Endodermal cell (in vitro differentiated cells): Measurements from ENCODE around the gene FCN2. TPM values are rescaled to one million over a fixed set of nuclear protein-coding genes. Genes with fewer than 3 reads are reported as not detected.
"Not testable (repeated sequence)": the region's sequence is repeated elsewhere in the genome, so short reads cannot be mapped to it uniquely, and the experiment has no call there.

Source experiments
- DNase-seq: peaks from one replicate; pipeline ENCODE4 v3.0.0-alpha.2; 2017
- H3K27ac ChIP-seq: 2 replicates; pipeline ENCODE4 v1.5.1; 2013; ENCODE audit warnings: mild to moderate bottlenecking, low read depth, low read length, moderate library complexity
- H3K27me3 ChIP-seq: 2 replicates; pipeline ENCODE4 v1.6.1; 2013; ENCODE audit warnings: mild to moderate bottlenecking, low read length, moderate library complexity; ENCODE audit not compliant: insufficient read depth, control insufficient read depth, poor library complexity, severe bottlenecking
- H3K36me3 ChIP-seq: 2 replicates; pipeline ENCODE4 v1.7.0; 2013; ENCODE audit warnings: mild to moderate bottlenecking, low read length, moderate library complexity; ENCODE audit not compliant: control insufficient read depth, insufficient read depth
- H3K4me1 ChIP-seq: one replicate; pipeline ENCODE4 v1.7.0; 2013; ENCODE audit warnings: low read length; ENCODE audit not compliant: control insufficient read depth, insufficient read depth
- H3K4me3 ChIP-seq: 2 replicates; pipeline ENCODE4 v1.5.1; 2013; ENCODE audit warnings: mild to moderate bottlenecking, low read length, moderate library complexity
- H3K9ac ChIP-seq: 2 replicates; pipeline ENCODE4 v1.6.1; 2013; ENCODE audit warnings: mild to moderate bottlenecking, low read length, moderate library complexity; ENCODE audit not compliant: poor library complexity, severe bottlenecking; ENCODE audit errors: extremely low read depth
- H3K9me3 ChIP-seq: 2 replicates; pipeline ENCODE4 v1.6.1; 2013; ENCODE audit warnings: mild to moderate bottlenecking, low read length, moderate library complexity; ENCODE audit not compliant: control insufficient read depth
- H3K27ac Mint-ChIP-seq: 2 replicates; pipeline ENCODE4 v1.8.0; 2020; ENCODE audit warnings: mixed read lengths
- H3K27me3 Mint-ChIP-seq: 2 replicates; pipeline ENCODE4 v1.8.0; 2021; ENCODE audit warnings: mild to moderate bottlenecking, mixed read lengths; ENCODE audit not compliant: insufficient read depth
- H3K36me3 Mint-ChIP-seq: 2 replicates; pipeline ENCODE4 v1.8.0; 2020; ENCODE audit warnings: low read depth, mixed read lengths
- H3K4me1 Mint-ChIP-seq: 2 replicates; pipeline ENCODE4 v1.8.0; 2020; ENCODE audit warnings: mixed read lengths
- H3K4me3 Mint-ChIP-seq: 2 replicates; pipeline ENCODE4 v1.8.0; 2020; ENCODE audit warnings: mild to moderate bottlenecking, moderate library complexity, mixed read lengths
- H3K9me3 Mint-ChIP-seq: 2 replicates; pipeline ENCODE4 v1.8.0; 2020; ENCODE audit warnings: mild to moderate bottlenecking, mixed read lengths
- CTCF ChIP-seq: fragments of 200-600 bp; sonication (generic); conservative IDR thresholded peaks from 2 replicates; pipeline ENCODE4 v1.5.0; 2021; ENCODE audit warnings: antibody characterized with exemption, mild to moderate bottlenecking
- WGBS, 2 experiments: methylation state at CpG; one replicate each; pipeline versions ENCODE4 v1.1.5 to v1.1.7; 2013; ENCODE audit warnings: missing lambda C conversion rate in 2 of 2, mixed read lengths in 1 of 2; ENCODE audit not compliant: insufficient coverage in 1 of 2, insufficient read length in 1 of 2; 5-methylcytosine and 5-hydroxymethylcytosine counted together
- total RNA-seq, 2 donors: library from RNA; stranded (reverse); fragmentation: NEBNext Ultra II Directional in 1 of 2; extraction: Animal tissue kit (Norgen Biotek cat#: 25700) in 1 of 2; gene quantifications; 2 replicates in 1 of 2; 3 replicates in 1 of 2; pipeline ENCODE4 v1.2.1, GENCODE V29; 2021

The FCN2 gene
- total RNA-seq, 2 donors from 2014 or later: not detected

GRCh38 chr9:134855231-134855899 is 25.2 kb upstream of the FCN2 start:
- Histone ChIP-seq H3K27ac (no peak overlapping the region), H3K4me1 (no peaks in the 10 kb centered on the region), H3K4me3 (no peak overlapping the region), H3K27me3 (no peaks in the 10 kb centered on the region), H3K9me3 (peaks cover 13% of the 10 kb centered on the region), H3K36me3 (no peaks in the 10 kb centered on the region), H3K9ac (no peak overlapping the region)
- no peak for DNase-seq
- Mint-ChIP-seq H3K4me1 (no peaks in the 10 kb centered on the region), H3K9me3 (peaks cover 6% of the 10 kb centered on the region), H3K4me3 (no peak overlapping the region), H3K36me3 (no peaks in the 10 kb centered on the region), H3K27me3 (no peaks in the 10 kb centered on the region), H3K27ac (peak overlapping the region; percentile 3)
- TF ChIP-seq CTCF: no peak
- WGBS, 2 experiments: 91 to 94% methylated on average over 12 to 18 of the region's 18 CpGs

- Histone ChIP-seq H3K36me3 (no peaks in the 10 kb centered on the region), H3K9me3 (peaks cover 7% of the 10 kb centered on the region), H3K27me3 (no peaks in the 10 kb centered on the region), H3K9ac (no peak overlapping the region), H3K27ac (no peak overlapping the region), H3K4me1 (no peaks in the 10 kb centered on the region), H3K4me3 (no peak overlapping the region)
- Mint-ChIP-seq H3K4me3 (no peak overlapping the region), H3K9me3 (peaks cover 6% of the 10 kb centered on the region), H3K4me1 (no peaks in the 10 kb centered on the region), H3K27ac (peak overlapping the region; percentile 3), H3K36me3 (no peaks in the 10 kb centered on the region), H3K27me3 (no peaks in the 10 kb centered on the region)
- DNase-seq: no peak
- TF ChIP-seq CTCF: no peak
- 86 to 93% methylated on average over 3 to 8 of the region's 9 CpGs for WGBS, 2 experiments
Measured at GRCh38 chr9:134855900-134856377, 24.7 kb upstream of the FCN2 start.

- not testable (repeated sequence) for H3K27me3 ChIP-seq, H3K27ac ChIP-seq, H3K27ac Mint-ChIP-seq, H3K36me3 Mint-ChIP-seq, H3K9me3 Mint-ChIP-seq, H3K36me3 ChIP-seq, H3K9me3 ChIP-seq, H3K4me1 Mint-ChIP-seq, H3K27me3 Mint-ChIP-seq, H3K4me1 ChIP-seq, H3K4me3 ChIP-seq, DNase-seq, H3K9ac ChIP-seq, H3K4me3 Mint-ChIP-seq
- 88 to 100% methylated on average over 1 to 2 of the region's 2 CpGs for whole genome bisulfite sequencing, 2 experiments
Measured at GRCh38 chr9:134857451-134857850, 23.2 kb upstream of the FCN2 start.
